ENCODE measurements around the gene HOXA6.

GRCh38 chr7:27103489-27104226 lies 43.9 kb downstream of the HOXA6 start:
- no peak for TF ChIP-seq POLR2A (IDR thresholded peaks at IDR 0.05; ENCODE audit: low read depth, low read length)
- TF ChIP-seq MAX (IDR thresholded peaks at IDR 0.05; ENCODE audit: insufficient read depth, insufficient read length), result no peak
- no peak for TF ChIP-seq CTCF (IDR thresholded peaks at IDR 0.05; ENCODE audit: extremely low read depth in 1 of 2, insufficient read depth in 1 of 2, low read depth in 1 of 2, low read length in 2 of 2)

All from endothelial cell of umbilical vein (primary cell).